ENCODE measurements around the gene EMID1. TPM values are rescaled to one million over a fixed set of nuclear protein-coding genes. Genes with fewer than 3 reads are reported as not detected.

Gene EMID1
- total RNA-seq, 2 donors from 2014 or later = 0.33 to 0.51 TPM

- H3K27me3 ChIP-seq = no peaks in the 10 kb centered on the region
- H3K9me3 ChIP-seq = no peaks in the 10 kb centered on the region
- DNase-seq (ENCODE audit: low spot score) = no peak
- H3K36me3 ChIP-seq = no peaks in the 10 kb centered on the region
- no peaks in the 10 kb centered on the region for H3K4me1 ChIP-seq
- H3K27ac ChIP-seq = no peak overlapping the region
- H3K4me3 ChIP-seq = no peak overlapping the region
- TF ChIP-seq, protein P1, sequence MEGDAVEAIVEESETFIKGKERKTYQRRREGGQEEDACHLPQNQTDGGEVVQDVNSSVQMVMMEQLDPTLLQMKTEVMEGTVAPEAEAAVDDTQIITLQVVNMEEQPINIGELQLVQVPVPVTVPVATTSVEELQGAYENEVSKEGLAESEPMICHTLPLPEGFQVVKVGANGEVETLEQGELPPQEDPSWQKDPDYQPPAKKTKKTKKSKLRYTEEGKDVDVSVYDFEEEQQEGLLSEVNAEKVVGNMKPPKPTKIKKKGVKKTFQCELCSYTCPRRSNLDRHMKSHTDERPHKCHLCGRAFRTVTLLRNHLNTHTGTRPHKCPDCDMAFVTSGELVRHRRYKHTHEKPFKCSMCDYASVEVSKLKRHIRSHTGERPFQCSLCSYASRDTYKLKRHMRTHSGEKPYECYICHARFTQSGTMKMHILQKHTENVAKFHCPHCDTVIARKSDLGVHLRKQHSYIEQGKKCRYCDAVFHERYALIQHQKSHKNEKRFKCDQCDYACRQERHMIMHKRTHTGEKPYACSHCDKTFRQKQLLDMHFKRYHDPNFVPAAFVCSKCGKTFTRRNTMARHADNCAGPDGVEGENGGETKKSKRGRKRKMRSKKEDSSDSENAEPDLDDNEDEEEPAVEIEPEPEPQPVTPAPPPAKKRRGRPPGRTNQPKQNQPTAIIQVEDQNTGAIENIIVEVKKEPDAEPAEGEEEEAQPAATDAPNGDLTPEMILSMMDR (IDR thresholded peaks at IDR 0.05) = no peak
Observed at GRCh38 chr22:29187831-29188230, 17.9 kb upstream of the EMID1 start.

DNA sequence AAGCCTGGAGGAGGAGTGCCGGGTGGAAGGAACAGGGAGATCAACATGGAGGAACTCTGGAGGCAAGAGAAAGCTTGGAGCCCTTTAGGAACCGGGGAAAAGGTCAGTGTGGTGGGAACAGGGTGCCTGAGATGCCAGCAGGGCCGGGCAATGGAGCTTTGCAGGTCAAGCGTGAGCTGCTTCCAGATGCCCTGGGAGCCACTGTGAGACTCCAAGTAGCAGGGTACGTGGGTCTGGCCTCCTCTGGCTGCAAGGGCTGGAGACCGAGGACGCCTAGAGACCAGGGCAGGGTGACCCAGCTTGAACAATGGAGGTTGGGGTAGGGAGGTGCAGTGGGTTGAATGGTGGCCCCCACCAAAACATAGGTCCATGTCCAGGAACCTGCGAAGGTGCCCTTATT lies 15.6 kb upstream of the EMID1 start:
- Histone ChIP-seq H3K9me3 (no peaks in the 10 kb centered on the region), H3K4me1 (no peaks in the 10 kb centered on the region), H3K4me3 (no peak overlapping the region), H3K27me3 (no peaks in the 10 kb centered on the region), H3K27ac (no peak overlapping the region), H3K36me3 (no peaks in the 10 kb centered on the region)
- TF ChIP-seq, protein P1 (IDR thresholded peaks at IDR 0.05) = no peak
- DNase-seq (ENCODE audit: low spot score) = no peak

DNA sequence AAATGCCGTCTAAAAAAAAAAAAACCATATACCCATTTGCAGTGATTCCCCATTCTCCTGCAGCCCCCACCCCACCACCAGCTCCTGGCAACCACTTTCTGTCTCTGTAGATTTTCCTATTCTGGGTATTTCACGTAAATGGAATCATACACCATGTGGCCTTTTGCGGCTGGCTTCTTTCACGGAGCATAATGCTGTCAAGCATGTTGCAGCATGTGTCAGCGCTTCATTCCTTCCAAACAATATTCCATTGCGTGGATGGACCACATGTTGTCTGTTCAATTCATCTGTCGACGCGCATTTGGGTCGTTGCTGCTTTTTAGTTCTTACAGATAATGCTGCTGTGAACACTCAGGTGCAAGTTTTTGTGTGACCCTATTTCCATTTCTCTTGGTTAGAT lies 14.8 kb upstream of the EMID1 start:
- Histone ChIP-seq H3K27ac (no peak overlapping the region), H3K27me3 (no peaks in the 10 kb centered on the region), H3K36me3 (no peaks in the 10 kb centered on the region), H3K9me3 (no peaks in the 10 kb centered on the region), H3K4me3 (no peak overlapping the region), H3K4me1 (no peaks in the 10 kb centered on the region)
- TF ChIP-seq, protein P1 (IDR thresholded peaks at IDR 0.05) = no peak
- no peak for DNase-seq (ENCODE audit: low spot score)

GRCh38 chr22:29193021-29193420 lies 12.7 kb upstream of the EMID1 start:
- TF ChIP-seq, protein P1 (IDR thresholded peaks at IDR 0.05) = no peak
- Histone ChIP-seq H3K9me3 (no peaks in the 10 kb centered on the region), H3K27me3 (no peaks in the 10 kb centered on the region), H3K4me3 (no peak overlapping the region), H3K36me3 (no peaks in the 10 kb centered on the region), H3K4me1 (no peaks in the 10 kb centered on the region), H3K27ac (no peak overlapping the region)
- DNase-seq (ENCODE audit: low spot score) = no peak

- no peaks in the 10 kb centered on the region for H3K36me3 ChIP-seq
- TF ChIP-seq, protein P1 (IDR thresholded peaks at IDR 0.05) = no peak
- no peak overlapping the region for H3K27ac ChIP-seq
- DNase-seq (ENCODE audit: low spot score) = no peak
- no peak overlapping the region for H3K4me3 ChIP-seq
- no peaks in the 10 kb centered on the region for H3K9me3 ChIP-seq
- no peaks in the 10 kb centered on the region for H3K4me1 ChIP-seq
- no peaks in the 10 kb centered on the region for H3K27me3 ChIP-seq
Observed at GRCh38 chr22:29194184-29194583, 11.5 kb upstream of the EMID1 start.
